OCI-LY1 (cell line): ENCODE results near the gene TMEFF2.

Experiments
- H2AFZ ChIP-seq: fragments of 200-600 bp; sonication (generic), shearing (Covaris generic); 2 replicates; pipeline ENCODE4 v1.6.0; 2014; ENCODE audit warnings: antibody characterized with exemption, mild to moderate bottlenecking, low read length
- H3F3A ChIP-seq: fragments of 200-600 bp; sonication (generic), shearing (Covaris generic); 2 replicates; pipeline ENCODE4 v1.6.0; 2014; ENCODE audit warnings: mild to moderate bottlenecking, antibody characterized with exemption, low read length, moderate library complexity; ENCODE audit not compliant: insufficient read depth
- H3K27ac ChIP-seq: fragments of 200-600 bp; sonication (generic); 2 replicates; pipeline ENCODE4 v1.5.1; 2014; ENCODE audit warnings: low read length, mixed run types, mild to moderate bottlenecking, low read depth; ENCODE audit not compliant: poor library complexity, severe bottlenecking
- H3K27me3 ChIP-seq: fragments of 200-600 bp; sonication (generic); 2 replicates; pipeline ENCODE4 v1.6.0; 2014; ENCODE audit warnings: antibody characterized with exemption, mild to moderate bottlenecking, low read length, moderate library complexity; ENCODE audit not compliant: insufficient read depth
- H3K36me3 ChIP-seq: fragments of 200-600 bp; sonication (generic); 2 replicates; pipeline ENCODE4 v1.6.1; 2014; ENCODE audit warnings: mild to moderate bottlenecking, antibody characterized with exemption, low read length, moderate library complexity, mixed read lengths; ENCODE audit not compliant: insufficient read depth
- H3K4me1 ChIP-seq: fragments of 200-600 bp; sonication (generic); 2 replicates; pipeline ENCODE4 v1.5.1; 2014; ENCODE audit warnings: mild to moderate bottlenecking, low read length, moderate library complexity; ENCODE audit not compliant: insufficient read depth, severe bottlenecking
- H3K4me2 ChIP-seq: fragments of 200-600 bp; sonication (generic), shearing (Covaris generic); 2 replicates; pipeline ENCODE4 v1.6.1; 2014; ENCODE audit warnings: low read length
- H3K4me3 ChIP-seq: fragments of 200-600 bp; sonication (generic); 2 replicates; pipeline ENCODE4 v1.5.1; 2014; ENCODE audit warnings: low read length, low read depth, mild to moderate bottlenecking, mixed read lengths; ENCODE audit not compliant: poor library complexity, severe bottlenecking
- H3K79me2 ChIP-seq: fragments of 200-600 bp; shearing (Covaris generic); 2 replicates; pipeline ENCODE4 v1.6.1; 2016; ENCODE audit warnings: mixed run types, low read length, mixed read lengths; ENCODE audit not compliant: insufficient read depth
- H3K9ac ChIP-seq: fragments of 200-600 bp; sonication (generic), shearing (Covaris generic); 2 replicates; pipeline ENCODE4 v1.6.1; 2014; ENCODE audit warnings: mild to moderate bottlenecking, low read length, mixed read lengths
- H3K9me2 ChIP-seq: fragments of 200-600 bp; sonication (generic), shearing (Covaris generic); 2 replicates; pipeline ENCODE4 v1.6.1; 2014; ENCODE audit warnings: low read depth, mild to moderate bottlenecking, low read length, mixed read lengths
- H3K9me3 ChIP-seq: fragments of 200-600 bp; shearing (Covaris generic); 2 replicates; pipeline ENCODE4 v1.6.1; 2014; ENCODE audit warnings: low read length, mixed read lengths
- H4K20me1 ChIP-seq: fragments of 200-600 bp; sonication (generic), shearing (Covaris generic); 2 replicates; pipeline ENCODE4 v1.6.0; 2016; ENCODE audit warnings: mild to moderate bottlenecking, low read length; ENCODE audit not compliant: insufficient read depth
- CTCF ChIP-seq: fragments of 200-600 bp; sonication (generic), shearing (Covaris generic); IDR thresholded peaks from 2 replicates; pipeline ENCODE4 v1.5.1; 2017; ENCODE audit warnings: mild to moderate bottlenecking, antibody characterized with exemption, low read length, moderate library complexity, mixed read lengths
- EZH2 ChIP-seq: fragments of 200-600 bp; sonication (generic), shearing (Covaris generic); IDR thresholded peaks from 2 replicates; pipeline ENCODE4 v1.8.0; 2017; ENCODE audit warnings: borderline replicate concordance, mixed run types, mild to moderate bottlenecking, antibody characterized with exemption, low read length, moderate library complexity, mixed read lengths

TMEFF2 gene

GRCh38 chr2:192208848-192209247 is 14.1 kb upstream of the TMEFF2 start:
- Histone ChIP-seq H3K4me2 (no peak overlapping the region), H3K4me1 (no peaks in the 10 kb centered on the region), H3K36me3 (no peaks in the 10 kb centered on the region), H4K20me1 (no peaks in the 10 kb centered on the region), H2AFZ (no peak overlapping the region), H3K4me3 (no peak overlapping the region), H3K27me3 (no peaks in the 10 kb centered on the region), H3F3A (no peaks in the 10 kb centered on the region), H3K9me2 (no peaks in the 10 kb centered on the region), H3K9me3 (no peaks in the 10 kb centered on the region), H3K9ac (no peak overlapping the region), H3K27ac (no peak overlapping the region), H3K79me2 (no peaks in the 10 kb centered on the region)
- TF ChIP-seq EZH2 (no peak), CTCF (no peak)

GRCh38 chr2:192206399-192206798 is 11.7 kb upstream of the TMEFF2 start:
- Histone ChIP-seq H3K4me1 (no peaks in the 10 kb centered on the region), H3K9me2 (no peaks in the 10 kb centered on the region), H3K4me2 (no peak overlapping the region), H3K27me3 (no peaks in the 10 kb centered on the region), H3K4me3 (no peak overlapping the region), H2AFZ (no peak overlapping the region), H3K36me3 (no peaks in the 10 kb centered on the region), H3F3A (no peaks in the 10 kb centered on the region), H3K9ac (no peak overlapping the region), H4K20me1 (no peaks in the 10 kb centered on the region), H3K79me2 (no peaks in the 10 kb centered on the region), H3K9me3 (no peaks in the 10 kb centered on the region), H3K27ac (no peak overlapping the region)
- TF ChIP-seq EZH2 (no peak), CTCF (no peak)

GRCh38 chr2:192203876-192204275 is 9.1 kb upstream of the TMEFF2 start:
- Histone ChIP-seq H3K4me3 (no peak overlapping the region), H3K27ac (no peak overlapping the region), H3K27me3 (no peaks in the 10 kb centered on the region), H2AFZ (no peak overlapping the region), H3K9ac (no peak overlapping the region), H3K36me3 (no peaks in the 10 kb centered on the region), H3K9me3 (no peaks in the 10 kb centered on the region), H4K20me1 (no peaks in the 10 kb centered on the region), H3K79me2 (no peaks in the 10 kb centered on the region), H3K4me2 (no peak overlapping the region), H3F3A (no peaks in the 10 kb centered on the region), H3K4me1 (no peaks in the 10 kb centered on the region), H3K9me2 (no peaks in the 10 kb centered on the region)
- TF ChIP-seq CTCF, result no peak
- no peak for TF ChIP-seq EZH2
